HUES64 (cell line): ENCODE data around the gene PELI1.

ENCODE experiments used
- H3K27ac ChIP-seq: 2 replicates; pipeline ENCODE4 v1.7.0; 2013; ENCODE audit warnings: low read depth, low read length, inconsistent platforms
- H3K27me3 ChIP-seq: 2 replicates; pipeline ENCODE4 v1.6.1; 2013; ENCODE audit warnings: mild to moderate bottlenecking, low read length; ENCODE audit not compliant: insufficient read depth
- H3K36me3 ChIP-seq: 2 replicates; pipeline ENCODE4 v1.6.1; 2013; ENCODE audit warnings: mild to moderate bottlenecking, low read length; ENCODE audit not compliant: insufficient read depth
- H3K4me1 ChIP-seq: 2 replicates; pipeline ENCODE4 v1.6.1; 2013; ENCODE audit warnings: mild to moderate bottlenecking, low read length, moderate library complexity; ENCODE audit not compliant: insufficient read depth
- H3K4me3 ChIP-seq: 2 replicates; pipeline ENCODE4 v1.5.1; 2013; ENCODE audit warnings: mild to moderate bottlenecking, low read length, moderate library complexity
- H3K9ac ChIP-seq: 2 replicates; pipeline ENCODE4 v1.6.1; 2013; ENCODE audit warnings: mild to moderate bottlenecking, low read depth, low read length
- H3K9me3 ChIP-seq: 2 replicates; pipeline ENCODE4 v1.6.1; 2013; ENCODE audit warnings: low read depth, low read length; ENCODE audit not compliant: insufficient read depth
- WGBS: fragments of 150-250, 120-280 bp; methylation state at CpG from one replicate; pipeline ENCODE4 v1.1.7; 2013; ENCODE audit warnings: missing lambda C conversion rate; 5-methylcytosine and 5-hydroxymethylcytosine counted together

PELI1 gene

DNA sequence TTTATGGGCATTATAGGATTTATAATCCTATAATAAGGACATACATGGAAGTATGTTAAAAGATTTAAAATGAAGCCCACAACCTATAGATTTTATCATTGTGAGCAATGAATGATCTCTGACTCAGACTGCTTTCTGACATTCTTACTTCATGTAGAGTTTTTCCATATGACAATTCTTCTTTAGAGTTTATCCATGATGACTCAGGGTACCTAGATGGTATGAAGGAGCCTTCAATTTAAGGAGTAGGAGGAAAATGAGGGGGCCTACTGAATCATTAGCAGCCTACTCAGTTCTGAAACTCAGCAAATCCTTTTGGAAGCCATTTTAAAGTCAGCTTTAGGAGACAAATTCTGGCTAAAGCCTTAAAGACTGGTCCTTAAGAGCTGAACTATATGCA is 10.4 kb downstream of the PELI1 start:
- peak overlapping the region; percentile 39; the same call in 1 of the 2 replicates for H3K27ac ChIP-seq

DNA sequence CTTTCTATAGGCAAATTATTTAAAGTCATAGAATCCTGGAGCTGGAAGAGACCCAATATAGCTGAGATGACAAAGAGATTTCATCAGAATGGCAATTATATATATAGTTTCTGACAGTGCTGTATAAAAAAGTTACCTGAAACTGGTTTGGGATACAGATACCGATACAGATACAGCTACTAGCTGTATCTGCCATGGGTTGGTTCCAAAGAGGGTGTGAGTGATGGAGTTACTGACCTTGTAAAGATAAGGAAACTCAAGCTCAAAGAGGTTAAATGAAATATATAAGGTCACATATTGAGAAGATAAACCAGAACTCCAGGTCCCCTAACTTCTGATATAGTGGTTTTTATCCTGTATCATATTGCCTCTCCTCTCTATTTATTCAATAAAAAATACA is 10.9 kb downstream of the PELI1 start:
- H3K36me3 ChIP-seq: peaks cover 2% of the 10 kb centered on the region; the same call in 1 of the 2 replicates
- no peak overlapping the region for H3K9ac ChIP-seq
- H3K4me1 ChIP-seq: peaks cover 91% of the 10 kb centered on the region
- no peaks in the 10 kb centered on the region for H3K27me3 ChIP-seq
- H3K27ac ChIP-seq: no peak overlapping the region
- no peak overlapping the region for H3K4me3 ChIP-seq
- WGBS: 95% methylated on average over 1 of the region's 1 CpG
- no peaks in the 10 kb centered on the region for H3K9me3 ChIP-seq

More for the DNA sequence above, 10.4 kb downstream of the PELI1 start:
- H3K4me3 ChIP-seq: no peak overlapping the region
- H3K9ac ChIP-seq: no peak overlapping the region
- peaks cover 2% of the 10 kb centered on the region for H3K36me3 ChIP-seq
- no peaks in the 10 kb centered on the region for H3K9me3 ChIP-seq
- peaks cover 86% of the 10 kb centered on the region for H3K4me1 ChIP-seq
- H3K27me3 ChIP-seq: no peaks in the 10 kb centered on the region

DNA sequence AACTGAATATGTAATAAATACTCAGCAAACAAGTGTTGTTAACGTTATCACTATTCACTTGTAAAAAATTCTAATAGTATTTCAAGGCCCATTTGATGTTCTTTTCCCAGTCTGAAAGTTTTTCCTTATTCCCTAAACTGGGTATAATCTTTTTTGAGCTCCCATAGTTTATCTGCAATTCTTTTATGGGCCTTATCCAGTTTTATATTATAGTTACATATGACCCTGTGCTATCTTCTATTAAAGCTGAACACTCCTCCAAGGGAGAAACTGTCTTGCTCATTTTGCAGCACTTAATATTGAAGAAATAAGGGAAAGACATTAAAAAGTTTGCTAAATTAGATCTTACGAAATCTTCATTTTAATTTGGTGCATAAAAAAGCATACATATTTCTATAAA is 13.9 kb downstream of the PELI1 start:
- Histone ChIP-seq H3K4me3 (no peak overlapping the region), H3K9me3 (no peaks in the 10 kb centered on the region), H3K36me3 (peaks cover 2% of the 10 kb centered on the region; the same call in 1 of the 2 replicates), H3K9ac (no peak overlapping the region), H3K27ac (no peak overlapping the region), H3K4me1 (peaks cover 69% of the 10 kb centered on the region), H3K27me3 (no peaks in the 10 kb centered on the region)
- 90% methylated on average over 1 of the region's 2 CpGs for WGBS

DNA sequence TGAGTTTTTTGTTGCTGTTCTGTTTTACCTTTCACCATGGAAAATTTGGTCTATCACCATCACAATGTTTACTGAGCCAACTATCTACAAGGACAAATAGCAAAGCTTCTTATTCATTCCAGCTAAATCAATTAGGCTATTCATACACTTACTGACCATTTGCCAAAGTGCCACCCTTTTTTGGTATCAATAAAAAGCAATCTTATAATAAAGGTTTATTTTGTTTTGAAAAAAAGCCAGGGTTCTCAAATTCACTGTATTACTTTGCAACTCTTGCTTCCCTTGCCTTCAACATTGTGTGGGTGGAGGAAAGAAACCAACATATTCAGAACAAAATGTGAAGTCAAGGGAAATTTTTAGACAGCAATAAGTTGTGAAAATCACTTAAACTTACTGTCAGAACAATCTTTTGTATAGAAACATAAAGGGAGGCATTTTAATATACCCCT is 15.3 kb downstream of the PELI1 start:
- Histone ChIP-seq H3K27me3 (no peaks in the 10 kb centered on the region), H3K27ac (no peak overlapping the region), H3K4me1 (peaks cover 55% of the 10 kb centered on the region), H3K9me3 (no peaks in the 10 kb centered on the region), H3K36me3 (peaks cover 2% of the 10 kb centered on the region; the same call in 1 of the 2 replicates), H3K4me3 (no peak overlapping the region), H3K9ac (no peak overlapping the region)

DNA sequence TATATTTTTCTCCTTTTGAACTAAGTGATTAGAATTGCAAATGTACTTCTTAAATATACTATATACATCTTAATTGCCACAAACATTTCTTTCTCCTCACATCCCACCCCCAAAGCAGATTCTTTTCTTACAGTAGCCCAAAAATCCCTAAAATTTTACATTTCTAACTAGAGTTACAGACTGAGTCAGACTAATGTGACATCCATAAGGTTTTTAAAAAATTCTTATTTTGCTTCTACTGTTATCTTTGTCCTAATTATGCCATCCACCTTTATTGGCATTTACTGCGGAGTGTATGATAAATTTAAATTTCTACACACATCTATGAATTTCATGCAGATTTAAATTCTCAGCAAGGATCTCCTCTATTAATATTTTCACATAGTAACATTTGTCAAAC is 15.8 kb downstream of the PELI1 start:
- no peaks in the 10 kb centered on the region for H3K27me3 ChIP-seq
- 83% methylated on average over 1 of the region's 1 CpG for WGBS
- no peak overlapping the region for H3K27ac ChIP-seq
- H3K4me3 ChIP-seq: no peak overlapping the region
- no peak overlapping the region for H3K9ac ChIP-seq
- peaks cover 50% of the 10 kb centered on the region for H3K4me1 ChIP-seq
- H3K9me3 ChIP-seq: no peaks in the 10 kb centered on the region
- H3K36me3 ChIP-seq: peaks cover 2% of the 10 kb centered on the region; the same call in 1 of the 2 replicates

DNA sequence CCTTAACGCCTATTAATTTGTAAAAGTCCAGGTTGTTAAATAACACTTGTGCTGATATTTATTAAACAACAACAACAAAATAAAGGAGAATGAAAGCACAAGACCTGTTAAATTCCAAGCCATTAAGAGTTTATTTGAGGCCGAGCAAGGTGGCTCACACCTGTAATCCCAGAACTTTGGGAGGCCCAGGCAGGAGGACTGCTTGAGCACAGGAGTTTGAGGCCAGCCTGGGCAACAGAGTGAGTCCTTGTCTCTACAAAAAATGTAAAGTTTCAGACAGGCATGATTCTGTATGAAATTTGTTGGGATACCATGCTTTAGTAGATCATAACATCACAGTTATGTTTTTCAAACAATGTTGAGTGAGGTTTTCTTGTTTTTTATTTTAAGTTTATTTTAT is 17.1 kb downstream of the PELI1 start:
- H3K27me3 ChIP-seq: no peaks in the 10 kb centered on the region
- H3K36me3 ChIP-seq: no peaks in the 10 kb centered on the region
- H3K27ac ChIP-seq: no peak overlapping the region
- 96% methylated on average over 1 of the region's 2 CpGs for WGBS
- no peaks in the 10 kb centered on the region for H3K9me3 ChIP-seq
- H3K9ac ChIP-seq: no peak overlapping the region
- H3K4me1 ChIP-seq: peaks cover 37% of the 10 kb centered on the region
- H3K4me3 ChIP-seq: no peak overlapping the region

DNA sequence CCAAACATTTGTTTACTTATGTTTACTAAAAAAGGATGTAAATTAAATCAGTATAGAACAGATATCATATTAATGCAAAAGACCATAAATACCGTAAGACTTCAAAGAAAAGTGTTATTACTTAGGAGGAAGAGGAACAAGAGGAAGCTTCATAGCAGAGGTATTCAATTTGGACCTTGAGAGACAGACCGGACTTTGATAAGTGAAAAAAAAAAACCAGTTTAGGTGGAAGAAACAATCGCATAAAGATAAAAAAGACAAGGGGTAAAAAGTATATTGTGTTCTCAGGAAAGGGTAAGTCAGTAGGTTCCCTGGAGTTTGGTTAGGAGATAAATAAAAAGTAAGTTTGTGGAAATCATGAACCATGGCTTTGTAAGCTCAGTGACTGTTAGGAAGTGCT is 17.6 kb downstream of the PELI1 start:
- WGBS: 96% methylated on average over 3 of the region's 3 CpGs
- Histone ChIP-seq H3K9ac (no peak overlapping the region), H3K9me3 (no peaks in the 10 kb centered on the region), H3K27ac (no peak overlapping the region), H3K4me3 (no peak overlapping the region), H3K4me1 (peaks cover 33% of the 10 kb centered on the region), H3K36me3 (no peaks in the 10 kb centered on the region), H3K27me3 (no peaks in the 10 kb centered on the region)

DNA sequence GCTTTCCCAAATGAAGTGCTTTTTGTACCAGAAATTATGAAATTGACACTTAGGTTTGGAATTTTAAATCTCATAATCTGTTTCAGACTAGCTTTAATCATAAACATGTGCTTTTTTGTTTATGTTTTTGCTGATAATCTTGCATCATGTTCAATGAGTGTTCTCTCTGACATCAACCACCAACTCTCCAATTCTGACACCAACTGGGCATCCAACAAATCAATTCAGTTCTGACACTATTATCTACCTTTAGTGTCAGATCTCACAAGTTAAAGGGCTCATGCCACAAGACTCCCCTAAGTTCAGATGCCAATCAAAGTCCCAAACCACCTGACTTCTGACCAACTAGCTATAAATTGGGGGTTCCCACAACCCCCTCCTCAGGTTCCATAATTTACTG is 19.6 kb downstream of the PELI1 start:
- Histone ChIP-seq H3K4me3 (no peak overlapping the region), H3K9ac (no peak overlapping the region), H3K9me3 (no peaks in the 10 kb centered on the region), H3K4me1 (peaks cover 24% of the 10 kb centered on the region), H3K27me3 (no peaks in the 10 kb centered on the region), H3K27ac (no peak overlapping the region), H3K36me3 (peaks cover 4% of the 10 kb centered on the region; the same call in 1 of the 2 replicates)

DNA sequence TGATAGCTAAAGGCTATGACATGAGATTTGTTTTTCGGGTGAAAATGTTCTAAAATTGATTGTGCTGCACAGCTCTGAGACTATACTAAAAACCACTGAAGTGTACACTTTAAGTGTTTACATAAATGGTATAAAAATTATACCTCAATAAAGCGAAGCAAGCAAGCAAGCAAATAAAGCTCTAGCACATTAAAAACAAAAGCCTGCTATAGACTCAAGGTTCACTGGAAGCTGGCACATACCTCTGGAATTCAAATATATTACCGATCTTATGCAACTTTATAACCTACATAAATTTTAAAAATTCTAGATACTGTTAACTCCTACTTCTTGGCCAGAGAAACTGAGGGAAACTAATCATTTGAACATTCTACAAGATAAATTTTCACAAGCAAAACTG is 20.1 kb downstream of the PELI1 start:
- peaks cover 4% of the 10 kb centered on the region; the same call in 1 of the 2 replicates for H3K36me3 ChIP-seq
- no peak overlapping the region for H3K9ac ChIP-seq
- peaks cover 24% of the 10 kb centered on the region for H3K4me1 ChIP-seq
- H3K27me3 ChIP-seq: no peaks in the 10 kb centered on the region
- no peak overlapping the region for H3K4me3 ChIP-seq
- WGBS: 94% methylated on average over 3 of the region's 3 CpGs
- H3K9me3 ChIP-seq: no peaks in the 10 kb centered on the region
- H3K27ac ChIP-seq: no peak overlapping the region

DNA sequence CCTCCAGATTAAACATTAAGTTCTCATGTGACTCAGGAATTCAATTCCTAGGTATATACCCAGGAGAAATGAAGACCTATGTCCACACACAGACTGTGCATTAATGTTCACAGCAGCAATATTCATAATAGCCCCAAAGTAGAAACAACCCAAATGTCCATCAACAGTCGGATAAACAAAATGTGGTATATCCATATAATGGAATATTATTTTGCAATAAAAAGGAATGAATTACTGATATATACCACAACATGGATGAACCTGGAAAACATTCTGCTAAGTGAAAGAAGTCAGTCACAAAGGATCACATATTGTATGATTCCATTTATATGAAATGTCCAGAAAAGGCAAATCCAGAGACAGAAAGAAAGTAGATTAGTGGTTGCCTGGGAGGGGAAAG is 20.5 kb downstream of the PELI1 start:
- H3K27me3 ChIP-seq: no peaks in the 10 kb centered on the region
- no peaks in the 10 kb centered on the region for H3K9me3 ChIP-seq
- H3K36me3 ChIP-seq: peaks cover 4% of the 10 kb centered on the region; the same call in 1 of the 2 replicates
- no peak overlapping the region for H3K27ac ChIP-seq
- no peak overlapping the region for H3K9ac ChIP-seq
- H3K4me3 ChIP-seq: no peak overlapping the region
- no CpG with 5 or more reads among the region's 1 CpG for WGBS
- peaks cover 19% of the 10 kb centered on the region for H3K4me1 ChIP-seq

DNA sequence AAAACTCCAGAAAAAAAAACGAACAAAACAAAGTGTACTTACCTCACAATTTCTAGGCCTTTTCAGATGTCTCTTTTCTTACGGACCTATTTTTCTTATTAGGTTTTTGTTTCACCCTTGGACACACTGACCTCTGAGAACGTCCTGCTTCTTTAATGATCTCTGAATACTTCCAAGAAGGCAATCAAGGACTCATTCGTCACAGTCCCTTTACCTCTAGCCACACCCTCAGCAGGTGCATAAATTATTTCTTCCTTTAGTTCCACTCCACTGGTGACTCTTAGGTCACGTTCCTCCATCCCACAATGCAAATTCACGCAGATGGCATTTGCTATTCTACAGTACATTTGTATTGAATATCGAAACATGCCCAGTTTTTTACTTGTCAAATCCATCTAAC is 21.9 kb downstream of the PELI1 start:
- 87% methylated on average over 7 of the region's 7 CpGs for WGBS
- H3K9me3 ChIP-seq: no peaks in the 10 kb centered on the region
- no peak overlapping the region for H3K27ac ChIP-seq
- no peak overlapping the region for H3K9ac ChIP-seq
- no peak overlapping the region for H3K4me3 ChIP-seq
- peaks cover 14% of the 10 kb centered on the region for H3K4me1 ChIP-seq
- H3K27me3 ChIP-seq: no peaks in the 10 kb centered on the region
- H3K36me3 ChIP-seq: peaks cover 4% of the 10 kb centered on the region; the same call in 1 of the 2 replicates

DNA sequence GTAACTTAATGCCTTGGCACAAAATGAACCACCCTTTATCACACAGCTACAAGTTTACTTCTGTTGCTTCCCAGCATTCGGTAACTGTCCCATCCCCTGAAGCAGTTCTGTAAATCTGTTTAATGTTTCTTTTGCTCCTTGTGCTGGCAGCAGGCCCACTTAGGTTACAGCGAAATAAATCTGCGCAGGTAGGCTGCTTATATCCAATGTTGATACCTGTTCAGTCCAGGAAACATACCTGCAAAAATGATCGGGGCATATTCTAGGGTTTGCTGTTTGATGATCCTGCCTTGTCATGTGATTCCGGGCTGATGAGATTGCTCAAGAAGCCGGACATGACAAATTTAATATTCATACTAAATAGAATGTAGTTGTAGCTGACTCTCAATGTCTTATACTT is 23.3 kb downstream of the PELI1 start:
- Histone ChIP-seq H3K4me3 (no peak overlapping the region), H3K4me1 (peaks cover 26% of the 10 kb centered on the region), H3K27me3 (no peaks in the 10 kb centered on the region), H3K9me3 (no peaks in the 10 kb centered on the region), H3K9ac (no peak overlapping the region), H3K36me3 (peaks cover 4% of the 10 kb centered on the region; the same call in 1 of the 2 replicates), H3K27ac (no peak overlapping the region)
- 98% methylated on average over 5 of the region's 6 CpGs for WGBS
